IMR-90 (cell line): ENCODE measurements around the gene CDC6. TPM values are rescaled to one million over a fixed set of nuclear protein-coding genes. Genes with fewer than 3 reads are reported as not detected.
A peak's percentile ranks its signal among the peaks of the same experiment; 100 is the strongest.

ENCODE experiments used
- ATAC-seq: fragments of 200-7000 bp; cut with Tn5 transposase; 2 replicates; pipeline ENCODE4 v1.9.1; 2020; ENCODE audit warnings: low read depth, mild to moderate bottlenecking, moderate library complexity
- BruUV-seq: library from RNA; stranded (reverse); fragments of 400-500 nt; replicated peaks from 2 replicates; lab custom pipeline; 2021; lab: Mats Ljungman, UMichigan
- CTCF ChIA-PET: fragments of 300-600 bp; formaldehyde crosslinking; extraction: SDS; loops from one replicate; lab custom pipeline; 2021; ENCODE audit warnings: antibody characterized with exemption; lab: Yijun Ruan, JAX
- POLR2A ChIA-PET: fragments of 300-600 bp; sonication (Branson Sonifier 250); formaldehyde crosslinking; loops from one replicate; lab custom pipeline; 2022; ENCODE audit warnings: antibody characterized with exemption; ENCODE audit not compliant: unreplicated experiment; lab: Charles Lee
- DNase-seq: peaks from one replicate; pipeline ENCODE4 v3.0.0; 2013
- H2AFZ ChIP-seq: replicated peaks from 2 replicates; pipeline ENCODE3; 2013; ENCODE audit warnings: low read length, mild to moderate bottlenecking; ENCODE audit not compliant: poor library complexity
- H2AK5ac ChIP-seq: 2 replicates; pipeline ENCODE4 v1.6.1; 2013; ENCODE audit warnings: low read depth, low read length, inconsistent platforms
- H2AK9ac ChIP-seq: replicated peaks from 2 replicates; pipeline ENCODE3; 2013; ENCODE audit warnings: mild to moderate bottlenecking, low read depth, low read length, moderate library complexity; ENCODE audit not compliant: poor library complexity
- H2BK120ac ChIP-seq: 2 replicates; pipeline ENCODE4 v1.6.1; 2013; ENCODE audit warnings: low read depth, low read length, inconsistent platforms
- H2BK15ac ChIP-seq: 3 replicates; pipeline ENCODE4 v1.6.1; 2013; ENCODE audit warnings: low read depth, low read length, inconsistent platforms
- H2BK20ac ChIP-seq: 2 replicates; pipeline ENCODE4 v1.6.1; 2013; ENCODE audit warnings: low read depth, mild to moderate bottlenecking, inconsistent platforms, low read length, moderate library complexity
- H2BK5ac ChIP-seq: 2 replicates; pipeline ENCODE4 v1.6.1; 2013; ENCODE audit warnings: mild to moderate bottlenecking, low read depth, low read length, inconsistent platforms; ENCODE audit not compliant: poor library complexity, severe bottlenecking
- H3K14ac ChIP-seq: replicated peaks from 2 replicates; pipeline ENCODE4 v1.6.1; 2013; ENCODE audit warnings: low read depth, low read length, inconsistent platforms
- H3K18ac ChIP-seq: 2 replicates; pipeline ENCODE4 v1.6.1; 2013; ENCODE audit warnings: low read depth, low read length, control low read depth
- H3K23ac ChIP-seq: 2 replicates; pipeline ENCODE4 v1.6.1; 2013; ENCODE audit warnings: low read depth, low read length, inconsistent platforms
- H3K27ac ChIP-seq: 2 replicates; pipeline ENCODE4 v1.5.1; 2013; ENCODE audit warnings: mild to moderate bottlenecking, control low read depth, low read length; ENCODE audit not compliant: insufficient read depth
- H3K27me3 ChIP-seq: 2 replicates; pipeline ENCODE4 v1.6.1; 2013; ENCODE audit warnings: low read length; ENCODE audit not compliant: control insufficient read depth, insufficient read depth
- H3K36me3 ChIP-seq: 2 replicates; pipeline ENCODE4 v1.6.1; 2013; ENCODE audit warnings: low read length, mixed read lengths; ENCODE audit not compliant: control insufficient read depth, insufficient read depth
- H3K4ac ChIP-seq: 2 replicates; pipeline ENCODE4 v1.6.1; 2013; ENCODE audit warnings: low read depth, low read length, inconsistent platforms
- H3K4me1 ChIP-seq: 2 replicates; pipeline ENCODE4 v1.6.1; 2013; ENCODE audit warnings: low read length, mixed read lengths; ENCODE audit not compliant: control insufficient read depth, insufficient read depth
- H3K4me2 ChIP-seq: 2 replicates; pipeline ENCODE4 v1.6.1; 2013; ENCODE audit warnings: low read depth, mild to moderate bottlenecking, control low read depth, low read length, moderate library complexity
- H3K4me3 ChIP-seq: 2 replicates; pipeline ENCODE4 v1.5.1; 2013; ENCODE audit warnings: low read depth, mild to moderate bottlenecking, control low read depth, low read length, moderate library complexity; ENCODE audit not compliant: insufficient read depth
- H3K56ac ChIP-seq: 2 replicates; pipeline ENCODE4 v1.6.1; 2013; ENCODE audit warnings: low read length, inconsistent platforms; ENCODE audit not compliant: insufficient read depth; ENCODE audit errors: extremely low read depth
- H3K79me1 ChIP-seq, 2 experiments: 2 replicates each; pipeline ENCODE4 v1.6.1; 2013; ENCODE audit warnings: low read length in 2 of 2, inconsistent platforms in 1 of 2, low read depth in 1 of 2
- H3K9ac ChIP-seq: 2 replicates; pipeline ENCODE4 v1.6.1; 2013; ENCODE audit warnings: low read depth, low read length, control low read depth
- H3K9me1 ChIP-seq: 2 replicates; pipeline ENCODE4 v1.6.1; 2013; ENCODE audit warnings: low read length, inconsistent platforms; ENCODE audit not compliant: insufficient read depth
- H3K9me3 ChIP-seq: 2 replicates; pipeline ENCODE4 v1.6.1; 2013; ENCODE audit warnings: low read length; ENCODE audit not compliant: control insufficient read depth, insufficient read depth
- H4K20me1 ChIP-seq: 2 replicates; pipeline ENCODE4 v1.6.1; 2013; ENCODE audit warnings: low read length, inconsistent platforms; ENCODE audit not compliant: insufficient read depth
- H4K5ac ChIP-seq: 2 replicates; pipeline ENCODE4 v1.6.1; 2013; ENCODE audit warnings: mild to moderate bottlenecking, low read depth, low read length, control low read depth
- H4K8ac ChIP-seq, 2 experiments: 2 replicates each; pipeline ENCODE4 v1.6.1; 2013; ENCODE audit warnings: low read depth in 2 of 2, low read length in 2 of 2, control low read depth in 1 of 2, inconsistent platforms in 1 of 2
- H4K91ac ChIP-seq: 2 replicates; pipeline ENCODE4 v1.6.1; 2013; ENCODE audit warnings: low read depth, low read length, inconsistent platforms; ENCODE audit not compliant: insufficient read depth
- BHLHE40 ChIP-seq: fragments of 150-350 bp; IDR thresholded peaks from 2 replicates; pipeline ENCODE4 v1.6.1; 2016; ENCODE audit warnings: mild to moderate bottlenecking, low read depth, low read length
- CEBPB ChIP-seq: IDR thresholded peaks from 2 replicates; pipeline ENCODE4 v1.6.1; 2012; ENCODE audit warnings: low read depth, low read length, improper control_type of control experiment
- CTCF ChIP-seq: conservative IDR thresholded peaks from 2 replicates; pipeline ENCODE4 v1.5.1; 2012; ENCODE audit warnings: mild to moderate bottlenecking, low read depth, low read length, improper control_type of control experiment
- ELK1 ChIP-seq: fragments of 150-350 bp; IDR thresholded peaks from 2 replicates; pipeline ENCODE4 v1.6.1; 2016; ENCODE audit warnings: low read depth, mild to moderate bottlenecking, low read length, moderate library complexity, borderline replicate concordance
- FOS ChIP-seq: fragments of 150-350 bp; IDR thresholded peaks from 2 replicates; pipeline ENCODE4 v1.6.1; 2016; ENCODE audit warnings: low read depth, low read length
- MAFK ChIP-seq: IDR thresholded peaks from 2 replicates; pipeline ENCODE4 v1.6.1; 2012; ENCODE audit warnings: low read depth, low read length, improper control_type of control experiment
- MAZ ChIP-seq: IDR thresholded peaks from 2 replicates; pipeline ENCODE4 v1.6.1; 2012; ENCODE audit warnings: low read depth, mild to moderate bottlenecking, low read length, improper control_type of control experiment, moderate library complexity, borderline replicate concordance
- MXI1 ChIP-seq: IDR thresholded peaks from 2 replicates; pipeline ENCODE4 v1.6.1; 2012; ENCODE audit warnings: low read depth, mild to moderate bottlenecking, low read length, moderate library complexity, borderline replicate concordance
- NFE2L2 ChIP-seq: fragments of 150-350 bp; IDR thresholded peaks from 2 replicates; pipeline ENCODE4 v1.6.1; 2016; ENCODE audit warnings: low read depth, mild to moderate bottlenecking, low read length
- RAD21 ChIP-seq: IDR thresholded peaks from 2 replicates; pipeline ENCODE4 v1.6.1; 2012; ENCODE audit warnings: low read length, improper control_type of control experiment
- RCOR1 ChIP-seq: IDR thresholded peaks from 2 replicates; pipeline ENCODE4 v1.6.1; 2012; ENCODE audit warnings: mild to moderate bottlenecking, low read length, improper control_type of control experiment; ENCODE audit not compliant: insufficient replicate concordance
- WGBS, 2 experiments: methylation state at CpG; one replicate each; pipeline versions ENCODE4 v1.1.5 to v1.1.7; 2013; ENCODE audit warnings: missing lambda C conversion rate in 2 of 2; ENCODE audit not compliant: insufficient read length in 1 of 2; ENCODE audit errors: extremely low coverage in 2 of 2; 5-methylcytosine and 5-hydroxymethylcytosine counted together
- dilution Hi-C: fragments of 300-500 bp; cut with HindIII; formaldehyde crosslinking; loops from one replicate; pipeline ENCODE4 v1.14.3; 2018; ENCODE audit warnings: low sequenced_read_pairs; ENCODE audit not compliant: unreplicated experiment
- in situ Hi-C: fragments of 300-500 bp; cut with MboI; formaldehyde crosslinking; loops from 3 replicates; pipeline ENCODE4 v1.14.3; 2019; ENCODE audit warnings: low sequenced_read_pairs, inconsistent platforms, mixed read lengths
- intact Hi-C: fragments of 100-400 bp; cut with micrococcal nuclease; formaldehyde crosslinking; loops from 2 replicates; pipeline ENCODE4 v1.10.0; 2022
- polyA plus RNA-seq, 3 experiments: library from polyadenylated mRNA; depleted of rRNA; stranded (reverse); fragments of >200 nt; gene quantifications; 2 replicates each; pipeline ENCODE4 v1.2.3, GENCODE V29; 2012; ENCODE audit warnings: low replicate concordance in 1 of 3
- total RNA-seq: library from RNA; depleted of rRNA; stranded (reverse); fragments of >200 nt; gene quantifications from 2 replicates; pipeline ENCODE4 v1.2.3, GENCODE V29; 2012

The CDC6 gene
- total and polyA plus RNA-seq, 2 of the 4 experiments (the other 2 are of a cell fraction) = 15.3 to 25.6 TPM

DNA sequence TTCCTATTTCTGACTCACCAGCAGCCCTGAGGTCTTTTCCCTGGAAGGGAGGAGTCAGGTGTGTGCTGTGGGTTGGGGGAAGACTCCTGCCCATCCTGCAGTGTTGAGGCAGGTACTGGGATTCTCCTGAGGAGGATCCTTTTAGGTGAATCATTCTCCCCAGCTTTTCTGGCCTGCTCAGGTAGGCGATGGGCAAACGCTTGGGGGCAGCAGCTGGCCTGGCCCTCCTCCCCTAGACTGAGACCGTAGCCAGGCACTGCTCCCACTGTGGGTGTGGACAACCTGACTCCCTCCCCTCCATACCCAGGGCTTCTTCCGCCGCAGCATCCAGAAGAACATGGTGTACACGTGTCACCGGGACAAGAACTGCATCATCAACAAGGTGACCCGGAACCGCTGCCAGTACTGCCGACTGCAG lies 61.8 kb downstream of the CDC6 start:
- no peak overlapping the region for H4K8ac ChIP-seq
- H3K9me1 ChIP-seq = peaks cover 19% of the 10 kb centered on the region
- TF ChIP-seq MXI1 (no peak), MAFK (no peak), NFE2L2 (no peak), FOS (no peak), RAD21 (no peak), RCOR1 (no peak), BHLHE40 (no peak), MAZ (no peak), CEBPB (no peak), CTCF (no peak), ELK1 (no peak)
- ChIA-PET CTCF (no interaction called here), POLR2A (no interaction called here)
- H3K4ac ChIP-seq = no peak overlapping the region
- no peaks in the 10 kb centered on the region for H3K27me3 ChIP-seq
- WGBS, 2 experiments = 73% methylated on average over 4 of the region's 10 CpGs; no CpG with 5 or more reads in 1 of the 2 experiments
- in situ Hi-C loops (no loop called here), intact Hi-C loops (no loop called here), dilution Hi-C loops (no loop called here)
- no peak overlapping the region for H4K5ac ChIP-seq
- H4K91ac ChIP-seq = no peak overlapping the region
- H3K27ac ChIP-seq = no peak overlapping the region
- peak overlapping the region; percentile 81 for H2AK9ac ChIP-seq
- ATAC-seq = no peak
- no peaks in the 10 kb centered on the region for H3K9me3 ChIP-seq
- H3K4me1 ChIP-seq = peaks cover 48% of the 10 kb centered on the region
- peak overlapping the region; percentile 2; the same call in 1 of the 2 replicates for H2AK5ac ChIP-seq
- peaks cover 42 to 85% of the 10 kb centered on the region in 2 experiments for H3K79me1 ChIP-seq
- H3K4me2 ChIP-seq = no peak overlapping the region
- no TSS peak for BruUV-seq
- no peak overlapping the region for H3K18ac ChIP-seq
- peak overlapping the region; percentile 29 for H2AFZ ChIP-seq
- H3K14ac ChIP-seq = no peak overlapping the region
- peaks cover 49% of the 10 kb centered on the region for H3K36me3 ChIP-seq
- peak overlapping the region; percentile 68; the same call in 1 of the 2 replicates for H3K23ac ChIP-seq
- no peak overlapping the region for H3K56ac ChIP-seq
- H2BK20ac ChIP-seq = no peak overlapping the region
- H2BK5ac ChIP-seq = no peak overlapping the region
- peaks cover 66% of the 10 kb centered on the region for H4K20me1 ChIP-seq
- no peak overlapping the region for H3K9ac ChIP-seq
- H2BK120ac ChIP-seq = no peak overlapping the region
- no peak overlapping the region for H3K4me3 ChIP-seq
- DNase-seq = no peak
- H2BK15ac ChIP-seq = no peak overlapping the region
